Measurements from ENCODE around the gene TTLL6.

- TF ChIP-seq CTCF (IDR thresholded peaks at IDR 0.05) (no peak), POLR2A (IDR thresholded peaks at IDR 0.05) (no peak)
These were observed 37.9 kb upstream of the TTLL6 start for GRCh38 chr17:48854774-48855476.

Data from thyroid gland (tissue), 4 donors.